GM12874 (cell line): Measurements from ENCODE around the gene NOL4L.

Experiments
- CTCF ChIP-seq: IDR thresholded peaks from 2 replicates; pipeline ENCODE4 v1.5.1; 2011; ENCODE audit warnings: low read depth, mild to moderate bottlenecking, control low read depth, low read length, moderate library complexity; ENCODE audit not compliant: insufficient read depth

Gene NOL4L

DNA sequence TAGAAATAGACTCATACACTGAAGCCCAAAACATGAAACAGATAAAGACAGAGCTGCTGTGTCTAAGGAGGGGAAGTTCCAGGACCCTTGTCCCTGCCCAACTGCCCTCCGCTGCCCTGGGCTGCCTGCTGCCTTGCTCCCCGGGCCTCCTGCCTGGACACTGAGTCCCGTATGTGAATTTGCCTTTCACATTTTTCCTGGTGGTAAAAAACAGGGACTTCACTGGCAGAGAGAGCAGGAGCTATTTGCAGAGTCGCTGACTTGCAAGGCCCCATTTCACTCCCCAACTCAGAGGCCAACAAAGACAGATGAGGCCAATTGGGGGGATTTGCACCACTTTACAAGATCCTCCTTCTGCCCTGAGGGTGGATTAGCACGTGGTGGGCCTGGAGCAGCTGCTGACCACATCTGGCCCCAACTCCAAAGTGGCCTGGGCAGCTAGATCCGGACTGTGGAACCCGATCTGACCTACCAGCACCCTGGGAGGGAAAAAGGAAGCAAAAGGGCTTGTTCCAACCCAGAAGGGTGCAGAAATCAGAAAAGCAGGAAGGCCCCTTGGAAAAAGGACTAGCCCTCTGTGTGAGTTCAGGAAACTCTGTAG is 61.4 kb downstream of the NOL4L start:
- TF ChIP-seq CTCF, result no peak

DNA sequence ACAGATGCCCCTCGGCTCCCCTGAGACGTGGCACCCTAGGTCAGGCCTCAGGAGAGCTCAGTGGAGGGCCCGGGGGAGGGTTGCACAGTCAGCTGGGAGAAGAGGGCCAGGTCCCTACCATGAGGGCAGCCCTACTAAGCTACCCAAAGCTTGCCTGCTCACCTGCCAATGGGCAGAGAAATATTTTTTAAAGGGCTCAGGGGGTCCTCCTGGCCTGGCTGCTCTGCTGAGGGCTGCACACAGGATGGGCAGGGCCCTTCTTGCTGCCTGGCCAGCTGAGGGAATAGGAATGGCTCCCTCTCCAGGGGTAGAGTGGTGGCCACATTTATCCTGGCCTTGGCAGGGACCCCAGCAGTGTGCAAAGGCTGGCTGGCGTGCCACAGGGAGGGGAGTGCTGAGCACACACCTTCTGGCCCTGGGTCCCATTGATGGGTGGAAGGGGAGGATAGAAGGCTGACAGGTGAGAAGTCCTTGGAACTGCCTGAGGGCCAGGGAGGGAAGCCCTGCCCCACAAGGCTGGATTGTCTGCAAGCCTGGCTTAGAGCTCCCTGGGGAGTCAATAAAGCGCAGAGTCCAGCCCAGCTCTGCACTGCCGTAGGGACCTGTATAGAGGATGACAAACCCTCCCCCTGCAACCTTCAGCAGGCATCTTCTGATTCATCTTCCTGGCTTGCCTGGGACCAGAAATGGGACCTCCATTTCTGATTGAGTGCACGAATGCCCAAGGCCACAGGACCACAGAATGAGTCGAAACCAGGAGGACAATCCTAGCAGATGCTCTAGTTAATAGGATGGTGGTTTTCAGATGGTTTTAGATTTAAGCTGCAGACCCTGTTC is 62.1 kb downstream of the NOL4L start:
- no peak for TF ChIP-seq CTCF

GRCh38 chr20:32522526-32522775 is 62.7 kb downstream of the NOL4L start:
- TF ChIP-seq CTCF, result no peak

- peak; percentile 86 for TF ChIP-seq CTCF
Measured at GRCh38 chr20:32521780-32522525, 63.2 kb downstream of the NOL4L start.

GRCh38 chr20:32520927-32521203 is 64.3 kb downstream of the NOL4L start:
- no peak for TF ChIP-seq CTCF

GRCh38 chr20:32519381-32519730 is 65.8 kb downstream of the NOL4L start:
- TF ChIP-seq CTCF, result no peak

DNA sequence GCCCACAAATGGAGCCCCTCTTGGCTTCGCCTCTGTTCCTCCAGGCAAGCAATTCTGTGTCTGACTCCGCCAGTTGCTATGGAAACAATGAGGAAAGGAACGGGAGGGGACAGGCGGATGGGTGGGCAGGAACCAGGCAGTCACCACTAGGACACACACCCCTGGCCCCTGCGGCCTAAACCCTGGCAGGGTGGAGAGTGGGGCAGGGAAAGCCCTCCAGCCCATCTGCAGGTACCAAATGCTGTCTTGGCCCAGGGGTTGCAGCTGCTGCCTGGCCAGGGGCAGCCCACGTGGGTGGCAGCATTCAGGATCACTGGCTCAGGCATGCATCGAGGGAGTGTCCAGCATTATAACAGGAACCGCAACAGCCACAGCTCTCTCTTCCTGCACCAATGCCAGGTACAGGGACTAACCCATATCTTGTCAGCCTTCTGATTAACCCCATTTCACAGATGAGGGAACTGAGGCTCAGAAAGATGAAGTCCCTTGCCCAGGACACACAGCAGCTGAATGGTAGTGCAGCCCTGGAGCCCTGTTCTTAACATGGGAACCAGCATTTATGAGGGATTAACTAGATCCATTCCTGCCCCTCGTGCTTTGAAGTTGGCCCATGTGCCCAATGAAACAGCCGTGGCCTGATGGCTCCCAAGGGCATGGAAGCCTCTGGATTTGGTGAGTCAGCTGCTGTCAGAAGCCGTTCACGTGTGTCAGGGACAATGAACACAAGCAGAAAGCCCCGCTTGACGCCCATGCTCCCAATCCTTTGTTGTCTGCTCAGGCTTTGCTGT is 66.3 kb downstream of the NOL4L start:
- no peak for TF ChIP-seq CTCF
